GM19438 (cell line): ENCODE results near the gene SLC16A6.
"Not testable (repeated sequence)": the region's sequence is repeated elsewhere in the genome, so short reads cannot be mapped to it uniquely, and the experiment has no call there.

Source experiments
- ATAC-seq: cut with Tn5 transposase; IDR thresholded peaks from one replicate; pipeline ENCODE4 v1.9.1; 2021; ENCODE audit warnings: low read depth; ENCODE audit not compliant: unreplicated experiment

Gene SLC16A6

DNA sequence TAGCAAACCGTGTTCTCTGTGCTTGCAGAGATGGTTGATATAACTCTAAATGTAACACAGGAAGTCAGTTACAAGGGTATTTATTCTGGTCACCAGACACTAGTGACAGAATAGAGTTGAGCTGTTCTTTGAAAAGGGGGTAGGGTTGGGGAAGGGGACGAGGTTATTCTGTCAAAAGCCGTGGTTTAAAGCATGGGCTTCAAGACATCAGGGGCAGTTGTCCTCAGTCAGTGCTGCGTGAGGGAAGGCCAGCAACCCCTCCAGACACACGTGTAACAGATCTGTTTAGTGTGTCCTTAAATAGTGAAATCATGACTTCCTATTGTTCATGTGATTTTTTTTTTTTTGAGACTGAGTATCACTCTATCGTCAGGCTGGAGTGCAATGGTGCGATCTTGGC lies 37.5 kb downstream of the SLC16A6 start:
- not testable (repeated sequence) for ATAC-seq

DNA sequence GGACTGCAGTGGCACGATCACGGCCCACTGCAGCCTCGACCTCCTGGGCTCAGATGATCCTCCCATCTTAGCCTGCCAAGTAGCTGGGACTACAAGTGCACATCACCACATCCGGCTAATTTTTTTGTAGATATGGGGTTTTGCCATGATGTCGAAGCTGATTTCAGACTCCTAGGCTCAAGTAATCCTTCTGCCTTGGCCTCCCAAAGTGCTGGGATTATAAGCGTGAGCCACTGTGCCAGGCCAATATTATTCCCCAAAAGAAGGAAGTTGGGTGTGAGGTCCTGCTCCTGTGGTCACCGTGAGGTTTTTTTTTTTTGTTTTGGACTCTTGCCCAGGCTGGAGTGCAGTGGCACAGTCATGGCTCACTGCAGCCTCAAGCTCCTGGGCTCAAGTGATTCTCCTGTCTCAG lies 41.6 kb downstream of the SLC16A6 start:
- no peak for ATAC-seq

DNA sequence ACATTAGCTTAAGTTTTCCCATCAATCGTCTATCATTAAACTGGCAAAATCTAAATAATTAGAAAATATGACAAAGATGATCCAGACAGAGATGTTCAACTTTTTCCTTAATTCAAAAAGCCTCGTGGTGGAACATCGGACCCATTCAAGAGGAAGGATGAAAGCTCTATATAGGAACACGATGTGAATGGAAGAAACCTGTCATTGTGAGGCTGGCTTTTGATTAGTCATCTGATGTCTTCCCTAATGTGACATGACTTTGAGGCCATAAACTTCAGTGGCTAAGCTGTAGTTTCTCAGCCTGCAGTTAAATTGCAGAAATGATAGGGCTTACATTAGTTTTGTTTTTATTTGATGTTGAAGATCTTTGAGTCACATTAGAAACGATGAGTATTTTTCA lies 42.0 kb downstream of the SLC16A6 start:
- no peak for ATAC-seq

DNA sequence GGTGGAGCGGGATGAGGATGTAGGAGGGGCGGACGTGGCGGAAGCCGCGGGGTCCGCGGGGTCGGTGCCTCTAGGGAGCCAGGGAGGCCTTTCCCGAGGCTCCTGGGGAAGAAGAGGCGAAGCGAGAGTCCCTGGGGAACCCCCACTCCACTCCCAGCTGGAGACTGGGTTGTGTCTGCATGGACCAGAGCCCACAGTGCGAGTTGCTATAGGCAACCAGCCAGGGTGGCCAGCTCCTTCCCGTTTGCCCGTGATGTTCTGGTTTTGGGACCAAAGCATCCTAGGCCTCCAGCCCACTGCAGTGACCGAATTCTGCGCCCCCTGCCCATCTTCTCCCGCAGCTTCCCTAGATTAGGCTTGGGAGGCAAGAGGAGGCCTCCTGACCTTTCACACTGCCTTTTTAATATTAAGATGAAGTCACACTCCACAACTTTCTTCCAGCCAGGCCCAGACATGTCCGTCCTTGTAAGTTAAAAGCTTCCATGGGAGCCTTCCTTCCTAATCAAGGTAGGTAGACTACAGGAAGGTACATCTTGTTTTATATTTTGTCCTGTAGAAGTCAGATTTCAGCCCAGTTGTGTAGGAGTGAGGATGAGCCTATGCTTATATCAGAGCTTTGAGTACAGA lies 42.6 kb downstream of the SLC16A6 start:
- peak; percentile 25 for ATAC-seq

DNA sequence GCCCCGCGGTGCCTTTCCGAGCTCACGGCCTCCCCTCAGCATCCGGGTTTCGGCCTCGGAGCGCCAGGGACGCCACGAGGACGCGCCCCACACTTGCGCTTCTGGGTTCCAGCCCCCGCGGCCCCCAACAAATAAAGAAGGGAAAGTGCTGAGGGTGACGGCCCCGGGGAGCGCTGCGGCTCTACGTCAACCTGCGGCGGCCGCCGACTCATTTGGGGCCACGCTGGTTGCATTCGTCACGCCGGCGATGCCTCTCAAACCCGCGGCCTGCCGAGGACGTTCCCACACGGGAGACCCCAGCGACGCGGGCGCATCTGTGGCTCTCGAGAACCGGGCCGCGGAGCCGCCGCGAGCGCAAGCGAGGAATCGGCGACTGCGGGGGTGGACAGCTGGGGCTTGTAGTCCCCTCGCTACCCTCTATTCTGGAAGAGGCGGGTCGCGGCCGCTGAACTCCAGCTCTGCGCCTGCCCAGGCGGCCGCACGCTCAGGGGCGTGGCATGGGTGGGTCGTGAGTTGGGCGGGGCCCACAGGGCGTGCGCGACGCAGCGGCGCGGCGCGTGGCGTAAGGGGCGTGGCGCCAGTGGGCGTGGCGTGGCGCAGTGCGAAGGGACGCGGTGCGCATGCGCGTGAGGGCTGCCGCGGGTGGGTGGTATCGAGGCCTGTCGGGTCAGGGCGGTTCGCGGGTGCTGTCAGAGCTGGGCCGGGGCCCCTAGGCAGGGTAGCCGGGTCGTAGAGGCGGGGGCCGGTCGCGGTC lies 43.3 kb downstream of the SLC16A6 start, which contains the start of gene AMZ2:
TSS of gene AMZ2 (plus strand) at position 599 of the 754 bp plus-strand sequence. CDS start 2,145 bp downstream, outside the sequence.
- ATAC-seq = peak; percentile 89

DNA sequence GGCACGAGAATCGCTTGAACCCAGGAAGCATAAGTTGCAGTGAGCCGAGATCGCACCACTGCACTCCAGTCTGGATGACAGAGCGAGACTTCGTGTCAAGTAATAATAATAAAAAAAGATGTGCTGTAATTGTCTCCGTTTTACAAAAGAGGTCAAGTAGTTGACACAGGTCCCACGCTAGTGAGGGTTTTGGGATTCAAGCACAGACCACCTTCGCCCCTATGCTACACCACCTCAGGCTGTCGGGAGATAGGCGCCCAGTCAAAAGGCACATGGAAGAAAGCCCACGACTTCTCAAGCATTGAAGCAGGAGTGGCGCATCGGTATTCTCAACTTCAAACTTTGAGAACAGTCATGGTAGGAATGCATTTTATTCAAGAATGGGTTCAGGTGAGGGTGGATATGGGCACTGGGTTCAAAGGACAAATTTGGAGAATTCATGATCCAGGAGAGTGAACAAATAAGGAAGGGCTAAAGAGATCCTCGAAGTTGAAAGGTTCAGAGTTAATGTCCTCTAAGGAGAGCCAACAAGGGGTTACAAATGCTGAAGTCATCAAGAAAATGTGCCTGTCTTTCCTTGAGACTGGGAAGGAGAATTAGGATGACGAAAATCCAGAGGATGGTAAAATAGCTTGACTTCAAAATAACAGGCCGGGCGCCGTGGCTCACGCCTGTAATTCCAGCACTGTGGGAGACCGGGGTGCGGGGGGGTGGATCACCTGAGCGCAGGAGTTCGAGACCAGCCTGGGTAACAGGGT lies 44.5 kb downstream of the SLC16A6 start:
- no peak for ATAC-seq

DNA sequence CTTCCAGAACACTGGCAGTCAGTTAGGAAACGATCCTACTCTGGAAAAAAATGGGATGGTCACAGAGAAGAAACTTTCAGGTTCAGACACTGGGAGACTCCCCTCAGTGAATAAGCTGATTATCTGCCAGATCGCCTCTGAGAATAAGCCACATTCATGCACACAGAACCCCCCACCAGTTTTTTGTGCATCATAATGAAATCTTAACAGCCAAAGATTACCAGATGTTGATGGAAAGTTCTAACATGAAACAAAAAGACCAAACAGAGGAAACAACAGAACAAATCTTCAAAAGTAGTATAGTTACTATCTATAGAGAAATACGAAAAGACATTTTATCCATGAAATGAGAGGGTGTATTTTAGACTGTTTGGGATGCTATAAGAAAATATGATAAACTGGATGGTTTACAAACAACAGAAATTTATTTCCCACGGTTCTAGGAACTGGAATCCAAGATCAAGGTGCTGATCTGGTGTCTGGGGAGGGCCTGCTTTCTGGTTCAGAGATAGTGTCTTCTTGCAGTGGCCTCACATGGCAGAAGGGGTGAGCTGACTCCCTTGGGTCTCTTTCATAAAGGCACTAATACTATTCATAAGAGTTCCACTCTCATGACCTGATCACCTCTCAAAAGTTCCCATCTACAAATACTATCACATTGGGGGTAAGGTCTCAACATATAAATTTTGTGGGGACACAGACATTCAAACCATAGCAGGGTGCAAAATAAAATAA lies 51.1 kb downstream of the SLC16A6 start:
- ATAC-seq = no peak

DNA sequence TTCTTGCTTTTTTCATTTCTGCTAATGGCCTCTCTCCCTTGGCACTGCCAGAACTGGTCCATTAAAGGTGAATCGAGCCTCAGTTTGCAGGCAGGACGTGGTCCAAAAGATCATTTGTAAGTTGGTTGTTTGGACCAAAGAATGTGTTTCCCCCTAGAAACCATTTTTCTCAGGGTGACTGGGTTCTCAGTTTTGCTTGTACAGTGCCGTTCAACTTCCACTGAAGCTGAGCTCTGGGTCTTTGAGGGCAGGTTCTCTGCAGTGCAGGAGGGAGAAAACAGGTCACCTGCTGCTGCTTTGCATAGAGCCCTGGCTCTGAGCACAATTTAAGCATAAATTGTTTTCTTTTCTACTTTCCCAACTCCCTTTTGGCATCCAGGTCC lies 52.1 kb downstream of the SLC16A6 start:
- no peak for ATAC-seq

DNA sequence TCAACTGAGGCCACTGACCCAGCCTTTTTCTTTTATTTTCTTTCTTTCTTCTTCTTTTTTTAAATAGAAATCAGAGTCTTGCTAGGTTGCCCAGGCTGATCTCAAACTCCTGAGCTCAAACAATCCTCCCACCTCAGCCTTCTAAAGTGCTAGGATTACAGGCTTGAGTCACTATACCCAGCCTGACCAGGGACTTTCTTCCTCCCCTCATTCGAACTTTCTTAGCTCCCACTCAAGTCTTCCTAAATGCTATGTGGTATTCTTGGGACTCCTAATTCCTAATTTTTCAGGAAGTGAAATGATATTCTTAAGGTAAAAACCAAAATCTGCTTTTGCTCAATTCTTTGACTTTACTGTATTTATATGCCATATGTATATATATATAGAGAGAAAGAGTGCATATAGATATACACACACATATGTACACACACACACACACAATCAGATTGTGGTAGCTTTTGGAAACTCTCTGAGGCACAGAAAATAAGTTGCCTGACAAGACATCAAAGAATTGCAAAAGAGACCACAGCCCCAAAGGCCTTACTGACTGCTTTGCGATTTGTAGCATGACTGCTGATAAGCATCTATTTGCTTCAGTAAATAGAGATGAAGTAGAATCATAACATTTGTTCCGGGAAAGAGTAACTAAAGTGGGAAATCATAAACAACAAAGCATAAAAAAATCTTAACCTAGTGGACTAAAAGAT lies 52.6 kb downstream of the SLC16A6 start:
- no peak for ATAC-seq

DNA sequence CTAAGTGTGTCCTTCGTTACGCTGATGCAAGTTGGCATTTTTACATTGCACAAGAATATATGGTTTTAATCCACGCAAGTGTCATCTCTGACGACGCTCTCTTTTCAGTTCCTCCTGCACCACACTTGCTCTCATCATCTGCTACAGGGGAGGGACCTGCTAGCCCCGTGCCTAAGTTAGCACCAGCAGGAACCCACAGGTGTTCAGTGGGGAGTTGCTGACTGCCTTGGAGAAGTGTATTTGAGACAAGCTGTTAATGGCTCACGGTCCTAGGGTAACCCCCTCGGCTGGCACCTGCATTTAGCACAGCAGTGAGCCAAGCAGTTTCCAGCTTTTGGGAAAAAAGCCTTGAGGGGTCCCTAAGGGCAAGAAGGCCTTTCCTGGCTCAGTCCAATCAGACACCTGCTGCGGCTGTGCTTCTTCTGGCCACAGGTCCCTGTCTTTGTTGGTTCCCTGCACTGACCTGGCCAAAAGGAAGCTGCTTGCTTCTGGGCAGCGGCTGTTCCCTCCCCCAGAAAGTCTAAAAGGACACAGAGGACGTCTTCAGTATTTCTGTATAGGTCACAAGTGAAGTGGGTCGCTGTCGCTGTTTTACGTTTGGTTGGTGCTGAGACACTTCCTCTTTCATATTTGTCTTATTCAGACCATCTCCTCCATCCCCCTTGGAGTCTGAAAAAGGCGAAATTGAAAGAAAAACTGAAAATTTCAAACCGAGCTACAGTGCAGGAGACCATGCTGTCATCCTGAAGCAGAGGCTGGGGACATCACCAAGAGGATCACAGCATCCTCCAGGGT lies 53.4 kb downstream of the SLC16A6 start:
- peak; percentile 71 for ATAC-seq

DNA sequence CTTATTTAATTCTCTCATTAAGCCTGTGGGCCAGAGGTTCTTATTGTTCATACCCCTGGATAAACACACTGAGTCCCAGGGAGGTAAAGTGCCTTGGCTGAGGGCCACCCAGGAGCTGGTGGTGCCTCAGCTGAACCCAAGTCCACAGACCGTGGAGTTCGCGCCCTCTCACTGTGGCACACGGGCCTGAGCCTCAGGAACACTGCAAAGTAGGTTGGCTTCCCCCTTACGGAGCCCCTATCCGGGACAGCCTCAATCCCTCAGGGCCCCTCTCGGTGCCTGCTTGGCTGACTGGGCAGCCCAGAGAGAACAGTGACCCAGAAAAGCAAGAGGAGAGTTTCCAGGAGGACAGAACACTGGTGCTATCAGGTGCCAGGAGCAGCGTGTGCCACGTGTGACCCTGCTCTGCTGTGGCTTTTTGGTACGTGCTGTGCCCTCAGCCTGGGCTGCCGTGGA lies 55.6 kb downstream of the SLC16A6 start:
- not testable (repeated sequence) for ATAC-seq

DNA sequence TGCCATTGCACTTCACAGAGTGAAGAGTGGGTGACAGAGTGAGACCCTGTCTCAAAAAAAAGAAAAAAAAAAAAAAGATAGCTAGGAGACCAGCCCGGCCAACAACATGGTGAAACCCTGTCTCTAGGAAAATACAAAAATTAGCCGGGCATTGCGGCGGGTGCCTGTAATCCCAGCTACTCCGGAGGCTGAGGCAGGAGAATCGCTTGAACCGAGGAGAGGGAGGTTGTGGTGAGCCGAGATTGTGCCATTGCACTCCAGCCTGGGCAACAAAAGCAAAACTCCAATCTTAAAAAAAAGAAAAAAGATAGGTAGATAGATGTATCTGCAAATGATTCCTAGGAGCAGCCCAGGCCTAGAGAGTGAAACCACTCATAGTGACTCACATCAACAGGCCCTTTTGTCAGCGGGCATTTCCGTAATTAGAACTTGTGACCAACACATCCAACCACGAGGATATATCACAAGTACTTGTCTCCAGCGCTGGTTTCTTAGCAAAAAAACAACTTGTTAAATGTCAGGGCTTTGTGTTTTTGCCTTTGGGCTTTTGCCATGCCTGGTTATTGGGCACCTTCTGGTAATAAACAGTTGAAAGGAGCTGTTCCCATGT lies 56.1 kb downstream of the SLC16A6 start:
- not testable (repeated sequence) for ATAC-seq

DNA sequence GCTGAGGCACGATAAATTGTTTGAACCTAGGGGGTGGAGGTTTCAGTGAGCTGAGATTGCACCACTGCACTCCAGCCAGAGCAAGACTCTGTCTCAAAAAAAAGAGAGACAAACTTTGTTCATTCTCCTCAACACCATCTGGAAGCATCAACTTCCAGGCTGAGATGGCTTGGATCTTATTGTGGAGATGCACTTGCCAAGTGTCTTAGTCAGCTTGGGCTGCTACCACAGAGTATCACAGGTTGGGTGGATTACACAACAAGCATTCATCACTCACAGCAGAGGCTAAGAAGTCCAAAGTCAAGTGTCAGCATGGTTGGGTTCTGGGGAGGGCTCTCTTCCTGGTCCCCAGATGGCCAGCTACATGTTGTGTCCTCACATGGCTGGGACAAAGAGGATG lies 58.2 kb downstream of the SLC16A6 start:
- ATAC-seq = not testable (repeated sequence)

DNA sequence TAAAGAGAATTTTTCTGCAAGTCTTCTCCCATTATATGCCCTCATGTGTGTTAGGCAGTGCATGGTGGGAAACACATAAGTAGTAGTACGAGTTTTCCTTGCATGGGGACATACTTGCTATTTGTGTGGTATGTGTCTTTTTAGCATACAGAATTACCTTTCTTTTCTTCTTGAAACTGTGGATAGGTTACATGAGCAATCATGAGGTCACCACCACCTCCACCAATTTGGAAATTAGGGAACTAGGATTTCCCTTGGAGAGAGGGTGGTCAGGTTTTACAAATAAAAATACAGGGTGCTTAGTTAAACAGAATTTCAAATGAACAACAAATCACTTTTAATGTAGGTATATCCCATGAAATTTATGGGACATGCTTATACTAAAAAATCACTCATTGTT lies 59.4 kb downstream of the SLC16A6 start:
- ATAC-seq = no peak

DNA sequence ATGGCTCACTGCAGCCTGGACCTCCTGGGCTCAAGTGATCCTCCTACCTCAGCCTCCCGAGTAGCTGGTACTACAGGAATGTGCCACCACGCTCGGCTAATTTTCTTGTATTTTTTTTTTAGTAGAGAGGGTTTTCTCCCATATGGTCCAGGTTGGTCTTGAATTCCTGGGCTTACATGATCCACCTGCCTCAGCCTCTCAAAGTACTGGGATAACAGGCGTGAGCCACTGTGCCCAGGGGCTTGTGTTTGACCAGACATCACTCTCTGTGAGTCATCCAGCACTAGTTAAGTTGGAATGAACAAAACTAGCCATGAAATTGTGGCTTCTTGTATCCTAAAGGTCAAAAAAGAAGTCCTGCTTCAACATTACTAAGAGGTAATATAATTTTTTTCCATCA lies 59.8 kb downstream of the SLC16A6 start:
- ATAC-seq = not testable (repeated sequence)

DNA sequence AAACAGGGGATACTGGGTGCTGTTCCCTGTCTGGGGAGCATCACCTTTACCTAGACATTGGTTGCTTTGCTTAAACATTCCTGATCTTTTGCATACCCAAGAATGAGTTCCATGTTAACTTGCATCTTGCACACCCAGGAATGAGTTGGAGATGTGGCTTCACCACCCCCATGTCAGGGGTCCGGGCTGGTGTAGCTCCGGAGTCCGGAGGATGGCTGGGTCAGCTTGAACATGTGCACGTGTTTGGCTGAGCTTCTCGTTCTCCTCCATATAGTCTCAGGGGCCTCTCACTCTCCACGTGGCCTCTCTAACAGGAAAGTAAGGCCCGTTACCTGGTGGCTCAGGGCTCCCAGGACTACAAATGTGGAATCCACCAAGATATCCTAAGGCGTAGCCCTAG lies 61.3 kb downstream of the SLC16A6 start:
- ATAC-seq = no peak

DNA sequence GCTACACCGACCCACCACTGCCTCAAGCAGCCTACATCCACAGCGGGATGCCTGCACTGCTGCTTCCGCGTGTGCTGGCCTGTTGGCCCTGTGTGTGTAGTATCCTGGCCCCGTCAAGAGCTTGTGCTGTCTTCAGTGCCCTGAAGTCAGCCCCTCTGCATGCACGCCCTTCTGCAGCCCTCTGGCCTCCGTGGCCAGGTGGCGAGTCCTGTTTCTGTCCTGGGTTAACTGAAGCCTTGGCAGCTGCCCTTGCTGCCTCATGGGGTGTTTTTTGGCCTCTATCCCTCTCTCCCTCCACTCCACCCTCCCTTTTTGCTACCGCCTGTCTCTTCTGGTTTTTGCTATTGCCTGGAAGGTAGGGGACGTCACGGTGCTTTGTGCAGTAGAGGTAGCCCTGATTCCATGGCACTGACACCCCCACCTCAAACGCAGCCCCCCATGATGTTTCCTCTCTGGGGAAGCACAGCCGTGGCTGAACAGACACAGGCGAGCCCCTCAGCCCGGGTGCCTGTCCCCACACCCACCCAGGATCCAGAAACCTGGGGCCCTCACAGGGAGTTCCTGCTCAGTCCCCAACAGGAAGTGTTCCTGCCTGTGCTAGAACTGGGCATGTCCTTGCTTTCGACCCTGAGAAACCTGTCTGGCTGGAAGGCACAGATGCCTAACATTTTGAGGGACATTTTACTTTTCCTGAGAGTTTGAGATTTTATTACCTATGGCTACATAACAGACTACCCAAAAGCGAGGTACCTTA lies 61.9 kb downstream of the SLC16A6 start:
- no peak for ATAC-seq

DNA sequence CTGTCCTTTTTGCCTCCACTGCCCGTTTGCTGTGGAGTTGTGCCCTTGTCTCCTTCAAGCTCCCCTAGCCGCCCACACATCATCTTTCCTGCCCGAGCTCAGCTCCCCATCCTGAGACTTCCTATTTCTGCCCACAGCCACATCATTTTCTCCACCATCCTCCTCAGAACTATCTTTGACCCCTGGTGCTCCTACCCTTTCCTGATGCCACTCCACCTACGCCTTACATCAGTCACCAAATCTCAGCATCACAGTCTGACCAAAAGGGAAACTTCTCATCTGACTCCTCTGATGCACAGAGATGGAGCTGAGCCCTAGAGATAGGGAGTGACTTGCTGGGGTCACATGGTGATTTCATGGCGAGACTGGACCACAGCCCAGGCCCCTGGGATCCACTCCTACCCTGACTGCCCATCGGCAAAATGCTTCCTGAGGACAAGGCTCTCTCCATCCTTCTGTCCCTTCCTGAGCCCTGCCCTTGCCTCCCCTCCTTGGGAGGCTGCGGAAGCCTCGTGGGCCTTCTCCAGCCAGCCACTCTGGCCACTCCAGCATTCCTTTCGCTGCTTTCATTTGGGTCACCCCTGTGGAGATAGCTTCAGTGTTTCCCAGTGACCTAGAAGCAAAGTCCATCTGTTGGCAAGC lies 62.8 kb downstream of the SLC16A6 start:
- not testable (repeated sequence) for ATAC-seq
